ENCODE results near the gene CSNK1G3.

CSNK1G3 gene

GRCh38 chr5:123645024-123645603 lies 133.1 kb downstream of the CSNK1G3 start:
- DNase-seq (ENCODE audit: low read depth in 2 of 2), result no peak

DNA sequence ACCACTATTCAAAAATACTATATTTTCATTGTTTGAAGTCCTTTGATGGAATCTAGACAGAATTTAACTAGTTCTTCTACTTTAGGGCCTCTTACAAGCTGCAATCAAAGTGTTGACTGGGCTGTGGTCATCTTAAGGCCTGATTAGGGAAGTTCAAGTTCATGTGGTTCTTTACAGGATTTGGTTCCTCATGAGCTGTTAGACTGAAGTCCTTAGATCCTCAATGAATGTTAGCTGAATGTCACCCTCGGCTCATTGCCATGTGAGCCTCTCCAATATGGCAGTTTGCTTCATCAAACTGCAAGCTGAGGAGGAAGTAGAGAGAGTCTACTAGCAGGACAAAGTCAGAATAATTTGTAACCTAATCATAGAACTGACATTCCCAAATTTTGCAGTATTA lies 135.1 kb downstream of the CSNK1G3 start:
- DNase-seq (ENCODE audit: low read depth in 2 of 2), result no peak

DNA sequence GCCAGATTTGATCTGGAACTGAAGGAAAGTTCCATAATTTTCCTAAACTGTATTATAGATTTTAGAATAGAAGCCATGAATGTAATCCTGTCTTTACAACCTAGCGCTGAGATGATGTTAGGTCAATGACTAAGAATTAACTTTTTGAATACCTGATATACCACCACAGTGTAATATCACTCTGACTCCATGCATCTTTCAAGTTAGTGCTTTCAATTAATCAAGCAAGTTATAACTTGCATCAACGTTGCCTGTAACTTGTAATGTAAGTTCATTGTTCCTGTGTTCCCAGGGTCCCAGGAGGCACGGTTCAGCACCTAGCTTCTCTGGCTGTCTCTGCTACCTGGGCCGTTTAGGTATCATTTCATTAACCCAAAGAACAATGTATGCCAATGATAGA lies 139.3 kb downstream of the CSNK1G3 start:
- DNase-seq (ENCODE audit: low read depth in 2 of 2), result no peak

DNA sequence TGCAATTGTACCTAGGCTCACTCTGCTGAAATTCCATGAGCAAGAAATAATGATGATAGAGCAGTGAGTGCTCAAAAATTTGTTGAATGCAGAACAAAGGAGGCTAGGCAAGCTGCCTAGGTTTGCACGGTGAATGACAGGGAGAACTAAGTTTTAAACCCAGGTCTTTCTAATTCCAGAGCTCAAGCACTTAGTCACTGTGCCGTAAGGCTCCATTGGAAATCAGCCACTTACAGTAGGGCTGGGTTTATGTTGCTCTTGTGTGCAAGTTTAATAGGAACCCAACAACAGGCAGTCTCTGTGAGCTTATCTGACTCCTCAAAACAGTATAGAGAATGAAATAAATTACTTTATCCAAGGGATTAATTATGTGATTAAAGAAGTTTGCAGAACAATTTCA lies 147.0 kb downstream of the CSNK1G3 start:
- DNase-seq (ENCODE audit: low read depth in 2 of 2), result no peak

- no peak for DNase-seq (ENCODE audit: low read depth in 2 of 2)
Observed at GRCh38 chr5:123659495-123659894, 147.5 kb downstream of the CSNK1G3 start.

DNA sequence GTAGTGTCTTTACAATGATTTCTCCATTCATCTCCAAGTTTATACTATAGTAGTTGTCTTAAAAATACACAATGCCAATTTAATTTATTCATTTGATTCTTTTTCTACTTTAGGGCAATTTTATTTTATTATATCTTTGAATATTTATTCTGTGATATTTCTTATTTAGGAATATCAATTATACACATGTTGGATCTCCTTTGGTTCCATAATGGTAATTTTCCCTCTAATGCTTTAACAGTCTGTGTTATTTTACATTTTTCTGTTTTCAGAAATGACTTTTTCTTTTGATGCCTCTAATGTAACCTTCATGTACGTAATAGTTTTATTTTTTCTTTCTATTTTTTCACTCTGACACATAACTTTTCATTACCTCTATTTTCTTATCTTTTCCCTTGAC lies 153.0 kb downstream of the CSNK1G3 start:
- DNase-seq (ENCODE audit: low read depth in 2 of 2), result no peak

GRCh38 chr5:123665822-123666371 lies 153.9 kb downstream of the CSNK1G3 start:
- no peak for DNase-seq (ENCODE audit: low read depth in 2 of 2)

All from stimulated activated CD4-positive, alpha-beta T cell treated with anti-CD3 and anti-CD28 coated beads, Interleukin-15, amount 100 ng/mL, for 48 hours (primary cell).